Tibial artery (tissue), 4 donors: ENCODE measurements around the gene FBXO42.
"Not testable (repeated sequence)": the region's sequence is repeated elsewhere in the genome, so short reads cannot be mapped to it uniquely, and the experiment has no call there.

ENCODE experiments used
- DNase-seq, 2 donors: peaks; one replicate each; pipeline ENCODE4 v3.0.0-alpha.2; 2019
- H3K27ac ChIP-seq, 2 donors: fragments of 200-600 bp; sonication (generic) in 1 of 2; 1 replicate in 1 of 2; 2 replicates in 1 of 2; pipeline ENCODE4 v1.5.1; 2018 to 2019; ENCODE audit warnings: mild to moderate bottlenecking in 1 of 2
- H3K27me3 ChIP-seq, 2 donors: fragments of 200-600 bp; sonication (generic) in 1 of 2; one replicate each; pipeline versions ENCODE4 v1.5.1 to v1.6.0; 2016 to 2019
- H3K36me3 ChIP-seq, 3 donors: fragments of 200-600 bp; sonication (generic) in 2 of 3; one replicate each; pipeline ENCODE4 v1.5.1; 2016 to 2019; ENCODE audit warnings: mild to moderate bottlenecking in 2 of 3
- H3K4me1 ChIP-seq, 4 donors: fragments of 200-600 bp; sonication (generic) in 2 of 4; 1 replicate in 3 of 4; 2 replicates in 1 of 4; pipeline ENCODE4 v1.5.1; 2016 to 2019
- H3K4me3 ChIP-seq, 2 donors: fragments of 200-600 bp; sonication (generic) in 1 of 2; 1 replicate in 1 of 2; 2 replicates in 1 of 2; pipeline ENCODE4 v1.5.1; 2018 to 2019; ENCODE audit warnings: mild to moderate bottlenecking in 2 of 2
- H3K9me3 ChIP-seq, 3 donors: fragments of 200-600 bp; sonication (generic) in 1 of 3; one replicate each; pipeline ENCODE4 v1.5.1; 2016 to 2019
- CTCF ChIP-seq, 2 experiments: fragments of 200-600 bp in 1 of 2; fragments of 450-650 bp in 1 of 2; IDR thresholded peaks; one replicate each; pipeline ENCODE4 v1.5.1; 2017 to 2019; ENCODE audit warnings: antibody characterized with exemption in 2 of 2, mild to moderate bottlenecking in 1 of 2, moderate library complexity in 1 of 2
- intact Hi-C: fragments of 100-400 bp; cut with DNase I; formaldehyde crosslinking; loops from one replicate; pipeline ENCODE4 v1.15.0; 2023; ENCODE audit warnings: low total_unique reads

Gene FBXO42

GRCh38 chr1:16348414-16349182 is 3.7 kb downstream of the FBXO42 start:
- DNase-seq: no peak
- Histone ChIP-seq H3K9me3 (no peaks in the 10 kb centered on the region), H3K36me3 (no peaks in the 10 kb centered on the region), H3K27me3 (no peaks in the 10 kb centered on the region), H3K4me3 (peak overlapping the region in 1 of 2 donors; percentile 68), H3K27ac (peak overlapping the region; percentile 16 to 87), H3K4me1 (peaks cover 0 to 64% (median 20%) of the 10 kb centered on the region in 4 donors)
- no peak for TF ChIP-seq CTCF (IDR thresholded peaks at IDR 0.05)
- intact Hi-C loops: no loop called here

- not testable (repeated sequence) for H3K4me3 ChIP-seq, H3K36me3 ChIP-seq
Observed at GRCh38 chr1:16343276-16343675, 9.0 kb downstream of the FBXO42 start.

GRCh38 chr1:16342331-16343062 is 9.8 kb downstream of the FBXO42 start:
- Histone ChIP-seq H3K27me3 (no peaks in the 10 kb centered on the region), H3K27ac (no peak overlapping the region), H3K4me1 (peaks cover 0 to 65% (median 2%) of the 10 kb centered on the region in 4 donors), H3K4me3 (no peak overlapping the region), H3K36me3 (peaks cover 0 to 10% (median 0%) of the 10 kb centered on the region in 3 donors), H3K9me3 (no peaks in the 10 kb centered on the region)
- TF ChIP-seq CTCF (IDR thresholded peaks at IDR 0.05): no peak
- intact Hi-C loops: no loop called here
- no peak for DNase-seq

More at GRCh38 chr1:16343276-16343675, 9.0 kb downstream of the FBXO42 start:
- H3K9me3 ChIP-seq, intact Hi-C loops, DNase-seq, H3K27me3 ChIP-seq, H3K27ac ChIP-seq: not testable (repeated sequence)
- peaks cover 0 to 68% (median 4%) of the 10 kb centered on the region in 4 donors for H3K4me1 ChIP-seq

GRCh38 chr1:16340673-16341072 is 11.6 kb downstream of the FBXO42 start:
- H3K4me1 ChIP-seq: peaks cover 0 to 64% (median 2%) of the 10 kb centered on the region in 4 donors
- intact Hi-C loops: no loop called here

GRCh38 chr1:16338961-16339360 is 13.3 kb downstream of the FBXO42 start:
- Histone ChIP-seq H3K9me3 (no peaks in the 10 kb centered on the region), H3K4me3 (no peak overlapping the region), H3K4me1 (peaks cover 0 to 71% (median 9%) of the 10 kb centered on the region in 4 donors), H3K36me3 (peaks cover 0 to 10% (median 0%) of the 10 kb centered on the region in 3 donors), H3K27me3 (no peaks in the 10 kb centered on the region), H3K27ac (no peak overlapping the region)
- intact Hi-C loops: no loop called here
- no peak for TF ChIP-seq CTCF (IDR thresholded peaks at IDR 0.05)
- DNase-seq: no peak

More at GRCh38 chr1:16340673-16341072, 11.6 kb downstream of the FBXO42 start:
- Histone ChIP-seq H3K9me3 (no peaks in the 10 kb centered on the region), H3K27ac (no peak overlapping the region), H3K27me3 (no peaks in the 10 kb centered on the region), H3K36me3 (peaks cover 0 to 10% (median 0%) of the 10 kb centered on the region in 3 donors), H3K4me3 (no peak overlapping the region)
- DNase-seq: no peak
- TF ChIP-seq CTCF (IDR thresholded peaks at IDR 0.05): no peak
